Measurements from ENCODE around the gene MSLN. TPM values are rescaled to one million over a fixed set of nuclear protein-coding genes. Genes with fewer than 3 reads are reported as not detected.

The MSLN gene
- polyA plus RNA-seq, 1 of the 3 experiments (the other 2 are of a cell fraction) = 0.02 TPM

DNA sequence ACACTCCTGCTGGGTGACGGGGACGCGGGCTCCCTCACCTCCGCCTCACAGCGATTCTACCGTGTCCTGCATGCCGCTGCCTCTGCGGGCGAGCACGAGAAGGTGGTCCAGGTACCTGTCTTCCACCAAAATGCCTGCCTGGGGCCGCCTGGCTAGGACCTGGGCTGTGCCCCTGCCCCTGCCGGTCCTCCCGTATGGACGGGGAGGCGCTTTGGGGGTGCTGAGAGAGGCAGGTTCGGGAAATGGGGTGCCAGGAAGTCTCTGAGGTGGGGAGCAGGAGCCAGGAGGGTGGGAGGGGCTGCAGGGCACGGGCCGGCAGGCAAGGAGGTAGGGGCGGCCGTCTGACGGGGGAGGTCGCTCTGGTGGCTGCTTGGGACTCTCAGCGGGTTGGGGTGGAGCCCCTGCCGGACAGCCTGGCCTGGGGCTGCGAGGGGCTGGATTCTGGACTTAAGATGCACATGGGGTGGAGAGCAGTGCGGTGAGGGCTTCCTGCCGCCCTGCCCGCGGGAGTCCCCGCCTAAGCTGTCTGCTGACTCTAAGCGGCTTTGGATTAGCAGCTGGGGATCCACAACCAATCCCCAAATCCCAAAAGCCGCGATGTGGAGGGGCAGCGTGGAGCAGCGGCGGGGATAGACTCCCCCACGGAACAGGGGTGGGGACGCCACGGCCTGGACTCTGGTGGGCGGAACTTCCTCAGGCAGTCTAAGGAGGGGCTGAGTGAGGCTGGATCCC, 33.7 kb downstream of the MSLN start:
- POLR2A ChIA-PET = no interaction called here
- WGBS (ENCODE audit: low lambda C conversion rate) = 93% methylated on average over 31 of the region's 40 CpGs

More for the DNA sequence above, 33.7 kb downstream of the MSLN start:
- CTCF ChIA-PET = interaction anchor here (3.3 kb wide), 1 partner anchor 9 kb away, joined by 11 read pairs; no protein-coding TSS in a partner anchor
- DNase-seq = no peak
- H3K4me3 ChIP-seq (ENCODE audit: low read depth in 2 of 2, low read length in 1 of 2) = no peak overlapping the region
- TF ChIP-seq, protein P1, sequence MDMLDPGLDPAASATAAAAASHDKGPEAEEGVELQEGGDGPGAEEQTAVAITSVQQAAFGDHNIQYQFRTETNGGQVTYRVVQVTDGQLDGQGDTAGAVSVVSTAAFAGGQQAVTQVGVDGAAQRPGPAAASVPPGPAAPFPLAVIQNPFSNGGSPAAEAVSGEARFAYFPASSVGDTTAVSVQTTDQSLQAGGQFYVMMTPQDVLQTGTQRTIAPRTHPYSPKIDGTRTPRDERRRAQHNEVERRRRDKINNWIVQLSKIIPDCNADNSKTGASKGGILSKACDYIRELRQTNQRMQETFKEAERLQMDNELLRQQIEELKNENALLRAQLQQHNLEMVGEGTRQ (IDR thresholded peaks at IDR 0.05; ENCODE audit: borderline replicate concordance, low read depth, low read length) = no peak
- TF ChIP-seq IRF3 (IDR thresholded peaks at IDR 0.05; ENCODE audit: low read depth, low read length) (no peak), RCOR1 (IDR thresholded peaks at IDR 0.05; ENCODE audit: low read length) (no peak), FOXJ3 (CRISPR knock-in tag; IDR thresholded peaks at IDR 0.05) (no peak), REST (IDR thresholded peaks at IDR 0.05; ENCODE audit: low read depth, low read length) (no peak)
- H3K9me3 ChIP-seq = no peaks in the 10 kb centered on the region
- no peaks in the 10 kb centered on the region for H3K9me2 ChIP-seq
- peaks cover 6% of the 10 kb centered on the region for H3K79me2 ChIP-seq (ENCODE audit: insufficient read depth)
- no peak overlapping the region for H3K27ac ChIP-seq (ENCODE audit: low read depth in 2 of 2, low read length in 1 of 2)
- no peaks in the 10 kb centered on the region for H4K20me1 ChIP-seq (ENCODE audit: insufficient read depth)
- H3K4me2 ChIP-seq = no peak overlapping the region
- peaks cover 0 to 3% of the 10 kb centered on the region in 2 experiments; a peak in 1 of 4 replicates for H3K4me1 ChIP-seq (ENCODE audit: control insufficient read depth in 1 of 2, insufficient read depth in 2 of 2, low read depth in 1 of 2, low read length in 1 of 2)
- no peaks in the 10 kb centered on the region for H3K27me3 ChIP-seq (ENCODE audit: insufficient read depth)
- H2AFZ ChIP-seq (ENCODE audit: low read depth) = no peak overlapping the region
- H3K9ac ChIP-seq = no peak overlapping the region
- peaks cover 0 to 6% of the 10 kb centered on the region in 2 experiments for H3K36me3 ChIP-seq (replicated peaks in 1 of 2; ENCODE audit: control insufficient read depth in 1 of 2, insufficient read depth in 2 of 2, low read length in 1 of 2)
- no peaks in the 10 kb centered on the region for H3F3A ChIP-seq (replicated peaks; ENCODE audit: insufficient read depth)
